DMS153 treated with DMSO at 0.1 percent for 48 hours (cell line): Measurements from ENCODE around the gene C10orf105.

ENCODE experiments used
- DNase-seq: peaks from one replicate; lab custom pipeline; 2025; ENCODE audit not compliant: unreplicated experiment; lab: John Stamatoyannopoulos, UW

The C10orf105 gene

DNA sequence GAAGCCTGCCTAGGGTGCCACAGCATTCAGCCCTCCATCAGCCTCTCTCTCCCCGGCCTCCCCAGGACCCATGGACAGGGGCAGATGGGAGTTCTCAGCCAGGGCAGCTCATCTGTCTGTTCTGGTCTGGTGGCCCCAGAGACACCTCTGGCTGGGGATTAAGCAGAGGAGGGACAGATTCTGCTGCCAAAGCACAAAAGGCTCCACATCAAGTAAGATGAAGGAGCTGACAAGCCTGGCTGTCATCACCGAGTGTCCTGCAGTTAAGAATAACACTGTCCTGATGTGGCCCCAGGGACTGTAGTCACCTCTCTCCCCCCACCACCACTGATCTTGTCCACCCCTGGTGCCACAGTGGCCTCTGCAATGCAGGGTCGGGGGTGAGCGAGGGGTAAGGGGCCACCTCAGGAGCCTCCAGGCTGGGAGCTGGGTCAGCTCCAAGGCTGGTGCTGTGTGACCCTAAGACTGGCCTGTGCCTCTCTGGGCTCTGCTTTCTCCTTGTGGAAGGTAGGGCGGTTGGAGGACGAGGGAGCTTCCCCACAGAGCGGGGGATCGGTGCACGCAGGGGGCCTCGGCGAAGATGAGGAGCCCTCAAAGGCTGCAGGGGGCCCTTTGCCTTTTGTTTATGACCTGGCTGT, 18.7 kb downstream of the C10orf105 start:
- DNase-seq: no peak

DNA sequence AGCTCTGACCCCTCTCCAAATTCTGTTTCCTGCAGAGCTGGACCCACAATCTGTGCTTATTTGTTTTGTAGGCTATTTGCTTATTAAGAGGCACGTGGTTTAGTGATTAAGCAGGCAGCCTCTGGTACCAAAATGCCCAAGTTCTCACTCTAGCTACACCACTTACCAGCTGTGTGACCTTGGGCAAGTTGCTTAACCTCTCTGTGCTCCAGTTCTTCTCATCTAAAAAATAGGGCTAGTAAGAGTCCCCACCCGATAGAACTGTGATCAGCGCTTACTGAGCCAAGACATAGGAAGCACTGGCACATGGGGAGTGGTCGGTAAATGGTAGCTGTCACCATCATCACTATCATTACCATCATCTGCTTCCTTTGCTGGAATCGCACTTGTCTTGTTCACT, 20.8 kb downstream of the C10orf105 start:
- no peak for DNase-seq

DNA sequence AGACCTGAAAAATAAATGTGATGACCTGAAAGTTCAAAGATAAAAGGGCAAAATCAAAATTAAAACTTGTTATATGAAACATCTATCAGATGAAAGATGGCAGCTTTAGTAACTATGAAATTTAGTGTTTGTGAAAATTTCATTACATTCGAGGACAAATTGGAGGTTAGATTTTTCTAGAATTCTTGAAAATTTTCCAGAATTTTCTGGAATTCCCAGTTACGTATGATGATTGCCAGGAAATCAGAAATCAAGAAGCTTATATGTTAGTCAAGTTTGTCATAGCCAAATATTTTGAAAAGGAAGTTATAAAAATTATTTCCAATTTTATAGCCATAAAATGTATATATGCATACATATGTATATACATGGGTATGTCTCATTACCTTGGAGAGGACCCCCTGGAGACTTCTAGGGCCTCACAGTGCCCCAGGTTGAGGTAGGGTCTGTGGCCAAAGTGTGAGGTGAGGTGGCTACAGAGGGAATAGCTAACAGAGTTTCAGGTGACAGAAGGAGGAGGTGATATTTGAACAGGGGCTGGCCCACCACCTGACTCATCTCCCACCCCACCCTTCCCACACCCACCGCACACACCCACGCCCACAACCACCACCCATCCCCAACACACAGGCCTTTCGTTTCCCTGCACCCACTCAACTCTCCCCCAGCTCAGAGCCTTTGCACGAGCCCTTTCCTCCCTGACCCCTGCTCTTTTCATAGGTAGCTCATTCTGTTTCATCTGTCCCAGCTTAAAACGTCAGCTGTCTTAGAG, 21.5 kb downstream of the C10orf105 start:
- DNase-seq: no peak

DNA sequence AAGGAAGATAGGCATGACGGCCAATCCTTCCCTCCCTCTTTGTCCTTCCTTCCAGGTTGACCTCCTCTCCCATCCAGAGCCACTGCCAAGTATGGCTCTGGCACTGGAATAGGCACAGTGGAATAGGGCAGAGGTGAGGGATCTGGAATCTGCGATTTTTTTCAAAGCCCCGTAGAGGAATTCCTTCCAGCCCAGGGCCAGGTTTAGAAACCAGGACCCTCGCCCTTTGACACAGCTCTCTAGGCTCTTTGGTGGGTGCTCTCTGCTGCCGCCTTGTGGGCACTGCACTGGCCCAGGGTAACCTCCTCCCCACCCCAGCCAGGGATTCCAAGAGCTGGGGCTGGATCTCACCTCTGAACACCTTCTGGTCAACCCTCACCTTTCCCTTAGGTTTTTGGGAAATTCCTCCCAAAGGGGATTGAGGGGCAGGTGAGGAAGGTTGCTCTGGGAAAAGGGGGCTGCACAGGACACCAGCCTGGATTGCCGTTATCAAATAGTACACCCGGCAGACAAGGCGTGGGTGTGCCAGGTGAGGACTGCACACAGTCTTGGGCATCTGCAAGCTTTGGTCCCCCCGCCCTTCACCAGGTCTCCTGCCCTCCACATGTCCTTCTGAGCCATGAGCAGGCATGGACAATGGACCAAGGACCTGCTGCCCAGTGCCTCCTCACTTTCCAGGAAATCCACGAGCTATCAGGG, 22.8 kb downstream of the C10orf105 start:
- no peak for DNase-seq

DNA sequence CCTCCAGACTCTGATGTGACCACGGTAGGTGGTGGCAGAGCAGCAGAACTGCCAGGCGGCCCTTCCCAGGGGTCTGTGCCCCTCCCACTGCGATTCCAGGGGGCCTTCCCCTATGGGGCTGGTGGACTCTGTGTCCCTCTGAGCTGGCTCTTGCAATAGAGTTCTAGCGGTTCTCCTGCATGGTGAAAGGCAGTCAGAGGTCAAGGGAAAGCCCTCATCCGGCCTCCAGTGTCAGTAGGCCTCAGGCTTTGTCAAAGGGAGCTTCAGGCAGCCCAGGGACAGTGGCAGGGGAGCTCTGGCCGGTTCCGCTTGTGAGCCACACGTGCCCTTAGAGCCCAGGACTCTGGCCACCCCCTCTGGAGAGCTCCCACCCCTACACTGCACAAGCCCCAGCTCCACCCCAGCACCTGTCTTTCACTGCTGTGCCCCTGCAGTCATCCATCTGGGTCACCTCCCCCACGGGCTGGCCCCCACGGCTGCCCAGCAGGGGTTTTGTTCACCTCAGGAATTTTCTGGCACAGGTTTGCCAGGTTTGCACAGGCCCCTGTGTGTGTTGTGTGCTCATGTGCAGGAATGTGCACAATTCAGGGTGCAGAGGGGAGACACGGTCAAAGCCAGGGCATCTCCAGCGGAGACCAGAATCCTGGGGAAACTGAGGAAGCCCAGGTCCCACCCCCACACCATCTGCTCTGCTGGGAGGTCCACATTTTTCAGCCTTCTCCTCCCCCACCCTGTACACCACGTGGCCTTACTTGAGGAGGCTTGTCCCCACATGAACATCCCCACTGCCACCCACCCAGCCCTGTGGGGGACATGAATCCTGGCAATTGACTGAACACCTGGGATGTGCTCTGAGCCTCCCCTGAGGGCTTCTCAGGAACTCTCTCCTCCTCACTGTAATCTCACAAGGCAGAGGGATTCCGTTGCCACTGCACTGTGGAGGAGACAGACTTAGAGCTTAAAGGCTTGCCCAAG, 23.8 kb downstream of the C10orf105 start:
- DNase-seq: no peak

DNA sequence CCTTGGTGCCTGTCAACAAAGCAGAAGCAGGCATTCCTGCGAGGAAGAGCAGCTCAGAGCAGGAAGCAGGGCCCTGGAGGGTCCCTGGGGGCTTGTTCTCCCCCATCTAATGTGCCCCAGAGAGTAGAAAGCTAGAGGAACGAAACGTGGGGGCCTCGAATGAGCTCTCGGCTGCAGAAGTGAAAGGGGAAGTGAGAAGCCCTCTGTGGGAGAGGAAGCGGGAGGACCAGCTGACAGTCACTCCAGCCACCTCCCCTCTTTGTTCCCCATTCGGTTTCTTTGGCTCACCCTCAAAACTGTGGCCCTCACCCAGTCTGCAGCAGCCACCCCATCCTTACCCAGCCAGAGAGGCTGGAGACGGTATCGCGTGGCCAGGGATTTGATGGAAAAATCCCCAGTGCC, 25.0 kb downstream of the C10orf105 start:
- no peak for DNase-seq

DNA sequence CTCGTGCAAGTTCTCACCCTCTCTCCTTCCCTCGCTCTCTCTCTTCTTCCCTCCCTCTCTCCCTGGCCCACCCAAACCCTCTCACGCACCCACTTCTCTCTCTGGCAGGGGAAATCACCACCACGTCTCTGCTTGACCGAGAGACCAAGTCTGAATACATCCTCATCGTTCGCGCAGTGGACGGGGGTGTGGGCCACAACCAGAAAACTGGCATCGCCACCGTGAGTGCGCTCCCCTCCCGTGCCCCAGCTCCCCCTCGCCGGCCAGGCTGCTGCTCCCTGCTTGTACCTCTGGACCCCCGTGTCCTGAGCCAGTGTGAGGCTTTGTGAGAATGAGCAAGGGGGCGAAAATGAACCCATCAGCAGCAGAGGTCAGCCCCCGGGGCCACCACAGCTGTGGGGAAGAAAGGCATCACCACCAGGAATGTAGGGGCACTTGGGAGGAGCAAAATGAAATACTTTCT, 25.5 kb downstream of the C10orf105 start:
- DNase-seq: no peak

DNA sequence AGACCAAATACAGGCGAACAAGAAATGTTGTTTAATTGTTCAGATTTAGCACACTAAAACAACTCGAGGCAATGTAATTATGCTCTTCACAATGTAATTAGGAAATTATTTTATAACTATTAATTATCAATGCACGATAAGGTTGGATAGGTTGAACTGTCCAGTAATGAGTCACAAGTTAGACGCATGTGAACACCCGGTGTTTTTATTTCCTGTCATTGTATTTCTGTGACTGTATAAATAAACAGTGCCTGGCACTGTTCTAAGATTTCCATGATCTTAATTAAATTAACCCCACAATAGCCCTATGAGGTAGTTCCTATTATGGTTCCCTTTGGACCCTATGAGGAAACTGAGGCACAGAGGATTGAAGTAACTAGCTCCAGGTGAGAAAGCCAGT, 26.2 kb downstream of the C10orf105 start:
- no peak for DNase-seq

DNA sequence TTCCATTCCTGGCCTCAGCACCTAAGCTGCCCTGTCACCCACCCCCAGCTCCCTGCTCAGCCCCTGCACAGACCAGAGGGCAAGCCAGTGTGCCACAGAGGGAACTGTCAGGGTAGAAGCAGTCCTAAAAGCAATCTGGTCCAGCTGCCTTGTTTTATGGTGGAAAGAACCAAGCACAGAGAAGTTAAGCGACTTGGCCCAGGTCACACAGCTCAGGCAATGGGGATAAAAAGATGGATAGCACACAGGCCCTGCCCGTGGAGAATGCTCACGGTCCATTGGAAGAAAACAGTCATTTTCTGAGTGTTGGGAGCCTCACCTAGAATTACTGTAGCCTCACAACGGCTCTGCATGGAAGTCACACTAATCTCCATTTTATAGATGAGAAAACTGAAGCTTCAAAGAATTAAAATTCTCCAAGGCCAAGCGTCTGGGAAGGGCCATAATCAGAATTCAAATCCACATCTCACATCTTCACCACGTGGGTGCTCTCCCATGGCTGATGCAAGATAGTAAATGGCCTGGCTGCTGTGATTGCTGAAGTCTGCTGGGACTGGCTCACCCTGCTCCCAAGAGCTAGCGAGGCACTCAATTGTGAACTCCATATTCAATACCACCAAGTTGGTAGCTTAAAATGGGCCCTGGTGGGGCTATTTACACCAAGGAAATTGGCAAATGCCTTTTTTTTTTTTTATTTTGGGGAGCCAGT, 26.8 kb downstream of the C10orf105 start:
- DNase-seq: no peak

DNA sequence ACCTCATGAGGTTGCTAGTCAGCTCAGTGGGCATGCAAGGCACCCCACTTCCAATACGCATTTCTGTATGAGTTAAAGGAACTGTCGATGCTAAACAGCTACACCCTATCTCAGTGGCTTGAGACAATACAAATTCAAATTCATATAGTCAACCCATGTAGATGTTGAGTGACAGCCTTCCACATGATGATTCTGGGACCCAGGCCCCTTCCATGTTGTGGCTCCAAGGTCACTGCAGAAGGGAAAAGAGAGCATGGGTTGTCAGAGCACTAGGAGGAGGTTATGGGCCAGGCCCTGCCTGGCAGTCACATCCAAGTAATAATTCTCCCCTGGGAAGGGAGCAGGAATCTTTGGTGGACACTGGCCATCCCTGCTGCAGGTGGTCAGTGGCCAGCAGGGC, 28.2 kb downstream of the C10orf105 start:
- no peak for DNase-seq

- DNase-seq: no peak
Measured at GRCh38 chr10:71690094-71690720, 29.4 kb downstream of the C10orf105 start.

- no peak for DNase-seq
Measured at GRCh38 chr10:71688256-71688655, 31.3 kb downstream of the C10orf105 start.

GRCh38 chr10:71687480-71687879, 32.1 kb downstream of the C10orf105 start:
- no peak for DNase-seq

GRCh38 chr10:71687077-71687476, 32.5 kb downstream of the C10orf105 start:
- no peak for DNase-seq

DNA sequence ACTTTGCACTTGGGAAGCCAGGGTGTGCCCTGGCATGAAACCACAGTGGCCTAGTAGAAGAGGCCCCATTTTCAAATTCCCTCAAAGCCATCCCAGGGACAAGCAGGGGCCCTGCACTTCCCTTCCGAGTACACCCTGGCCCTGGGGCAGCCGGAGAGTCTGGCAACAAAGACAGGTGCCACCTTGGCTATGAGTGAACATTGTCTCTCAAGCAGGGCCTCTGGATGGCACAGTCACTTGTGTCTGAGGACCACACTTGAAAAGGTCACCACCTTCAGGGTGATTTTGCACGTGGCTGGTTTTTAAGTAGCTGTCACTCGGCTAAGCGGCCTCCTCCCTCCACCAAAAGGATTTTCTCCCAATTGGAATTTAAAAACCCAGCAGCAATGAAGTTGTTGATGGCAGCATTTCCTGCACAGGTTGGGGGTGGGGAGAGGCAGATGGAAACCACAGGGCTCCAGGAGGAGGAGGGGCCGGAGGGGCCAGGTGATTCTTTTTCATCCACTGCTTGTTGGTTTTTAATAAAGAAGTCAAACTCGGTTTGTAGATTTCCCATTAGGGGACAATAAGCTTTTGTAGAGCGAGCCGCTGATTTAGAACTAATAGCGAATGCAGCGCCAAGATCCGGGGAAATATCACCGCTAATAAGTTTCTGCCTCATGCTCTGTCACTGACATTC, 33.9 kb downstream of the C10orf105 start:
- no peak for DNase-seq

DNA sequence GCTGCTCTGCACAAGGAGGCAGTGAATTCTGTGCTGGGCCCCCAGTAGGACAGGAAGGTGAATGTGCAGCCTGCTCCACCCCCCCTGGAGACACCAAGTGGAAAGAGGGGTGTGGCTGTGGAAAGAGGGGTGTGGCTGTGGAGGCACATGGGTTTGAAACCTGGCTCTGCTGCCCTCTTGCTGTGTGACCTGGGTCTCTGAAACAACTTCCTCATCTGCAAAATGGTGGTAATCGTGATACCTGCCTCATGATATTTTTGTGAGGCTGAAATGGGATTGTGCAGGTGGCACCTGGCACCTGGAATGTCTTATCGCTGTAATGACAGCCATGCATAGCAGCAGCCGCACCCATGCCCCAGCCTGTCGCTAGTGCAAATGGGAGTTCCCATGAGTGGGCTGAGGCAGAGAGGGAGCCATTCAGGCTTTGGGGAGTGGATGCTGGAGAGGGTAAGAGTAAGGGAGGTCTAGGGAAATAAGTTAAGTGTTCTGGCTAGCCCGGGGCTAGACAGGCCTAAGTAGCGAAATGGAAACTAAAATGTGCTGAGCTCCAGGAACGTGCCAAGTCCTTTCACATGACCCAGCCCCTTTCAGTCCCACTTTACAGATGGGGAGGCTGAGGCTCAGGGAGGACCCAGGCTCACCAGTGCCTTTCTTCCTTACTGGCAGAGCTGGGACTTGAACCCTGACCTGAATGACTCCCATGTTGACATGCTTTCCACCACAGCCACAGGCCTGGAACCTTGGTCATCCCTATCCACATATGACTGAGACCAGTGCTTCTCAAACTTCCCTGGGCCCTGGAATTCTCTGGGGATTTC, 35.0 kb downstream of the C10orf105 start:
- DNase-seq: no peak

DNA sequence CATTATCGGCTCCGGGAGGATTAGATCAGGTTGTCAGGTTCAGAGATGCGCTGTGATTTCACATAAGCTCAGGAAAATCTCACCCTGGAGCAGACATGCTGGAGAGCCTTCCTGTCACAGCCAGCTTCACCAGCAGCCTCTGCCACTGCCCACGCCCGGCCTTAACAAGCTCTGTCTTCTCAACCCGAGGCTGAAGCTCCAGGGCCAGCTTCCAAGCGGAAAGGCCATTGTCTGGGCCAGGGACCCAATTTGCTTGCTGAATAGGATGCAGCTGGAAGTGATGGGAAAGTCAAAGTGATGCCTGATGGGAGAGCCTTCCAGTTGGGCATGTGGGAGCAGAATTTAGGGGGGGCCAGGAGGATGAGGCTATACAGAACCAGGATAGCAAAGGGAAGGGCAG, 36.3 kb downstream of the C10orf105 start:
- no peak for DNase-seq

DNA sequence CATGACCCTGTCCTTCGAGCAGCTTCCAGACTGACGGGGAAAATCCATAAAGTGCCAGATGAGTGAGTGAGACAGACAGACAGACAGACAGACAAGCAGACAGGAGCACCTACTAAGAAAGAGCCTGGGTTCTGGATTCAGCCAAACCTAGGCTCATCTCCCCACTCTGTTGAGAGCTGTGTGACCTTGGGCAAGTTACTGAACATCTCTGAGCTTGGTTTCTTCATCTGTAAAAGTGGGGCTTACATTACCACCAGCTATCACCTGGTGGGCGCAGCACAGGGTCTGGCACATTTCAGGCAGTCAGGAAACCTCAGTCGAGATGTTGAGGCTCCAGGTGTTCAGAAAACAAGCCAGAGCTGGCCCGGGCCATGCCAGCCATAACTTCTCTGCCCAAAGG, 37.6 kb downstream of the C10orf105 start:
- DNase-seq: no peak
